HG02970 (cell line): ENCODE results near the gene MGAT3.
A peak's percentile ranks its signal among the peaks of the same experiment; 100 is the strongest.
"Not testable (repeated sequence)": the region's sequence is repeated elsewhere in the genome, so short reads cannot be mapped to it uniquely, and the experiment has no call there.

Source experiments
- ATAC-seq: cut with Tn5 transposase; IDR thresholded peaks from one replicate; pipeline ENCODE4 v1.9.1; 2021; ENCODE audit warnings: mild to moderate bottlenecking, moderate library complexity, moderate number of reproducible peaks; ENCODE audit not compliant: unreplicated experiment, low FRiP score

MGAT3 gene

GRCh38 chr22:39508393-39508792, 51.6 kb downstream of the MGAT3 start:
- ATAC-seq = no peak

GRCh38 chr22:39510529-39511149, 53.8 kb downstream of the MGAT3 start:
- ATAC-seq = no peak

GRCh38 chr22:39511226-39511625, 54.4 kb downstream of the MGAT3 start:
- ATAC-seq = no peak

GRCh38 chr22:39512026-39512425, 55.2 kb downstream of the MGAT3 start:
- ATAC-seq = no peak

- no peak for ATAC-seq
Measured at GRCh38 chr22:39513791-39514190, 57.0 kb downstream of the MGAT3 start.

- ATAC-seq = no peak
Measured at GRCh38 chr22:39514373-39514973, 57.7 kb downstream of the MGAT3 start.

GRCh38 chr22:39515266-39516050, 58.6 kb downstream of the MGAT3 start:
- ATAC-seq = no peak

GRCh38 chr22:39517470-39517869, 60.7 kb downstream of the MGAT3 start:
- ATAC-seq = no peak

GRCh38 chr22:39518144-39518786, 61.5 kb downstream of the MGAT3 start:
- ATAC-seq = no peak

GRCh38 chr22:39518996-39519680, 62.3 kb downstream of the MGAT3 start:
- no peak for ATAC-seq

- ATAC-seq = peak; percentile 68
Measured at GRCh38 chr22:39519681-39520225, 62.9 kb downstream of the MGAT3 start.

- peak; percentile 51 for ATAC-seq
Measured at GRCh38 chr22:39520226-39521105, 63.7 kb downstream of the MGAT3 start, which contains the start of gene ATF4. Gene ATF4, plus strand, starts transcription at chr22:39520562. Its CDS starts 884 bp downstream, at chr22:39521446.

- ATAC-seq = not testable (repeated sequence)
Measured at GRCh38 chr22:39521106-39521885, 64.5 kb downstream of the MGAT3 start.

- not testable (repeated sequence) for ATAC-seq
Measured at GRCh38 chr22:39522091-39522490, 65.3 kb downstream of the MGAT3 start.

- ATAC-seq = no peak
Measured at GRCh38 chr22:39522567-39523300, 65.9 kb downstream of the MGAT3 start.

GRCh38 chr22:39524089-39524752, 67.4 kb downstream of the MGAT3 start:
- ATAC-seq = no peak
